Endothelial cell of umbilical vein (primary cell): Measurements from ENCODE around the gene RYR3. TPM values are rescaled to one million over a fixed set of nuclear protein-coding genes. Genes with fewer than 3 reads are reported as not detected.

Source experiments
- BruUV-seq: library from RNA; stranded (reverse); fragments of 400-500 nt; replicated peaks from 2 replicates; lab custom pipeline; 2021; lab: Mats Ljungman, UMichigan
- CTCF ChIA-PET: fragments of 300-600, 350-600 bp; sonication (Branson Sonifier 250); formaldehyde crosslinking; loops from one replicate; lab custom pipeline; 2021; ENCODE audit warnings: antibody characterized with exemption, inconsistent platforms; lab: Charles Lee
- POLR2A ChIA-PET: fragments of 300-600, 350-600 bp; sonication (Branson Sonifier 250); formaldehyde crosslinking; loops from one replicate; lab custom pipeline; 2021; ENCODE audit warnings: antibody characterized with exemption, inconsistent platforms; lab: Charles Lee
- DNase-seq: peaks from one replicate; pipeline ENCODE4 v3.0.0-alpha.2; 2011; ENCODE audit warnings: low read depth, low spot score
- FAIRE-seq: peaks from 2 replicates; lab custom pipeline; 2011; peaks lifted over from hg19 to GRCh38; lab: Jason Lieb, UNC
- H2AFZ ChIP-seq: 2 replicates; pipeline ENCODE4 v1.6.0; 2012; ENCODE audit warnings: low read depth, low read length, control low read depth, inconsistent platforms
- H3K27ac ChIP-seq: 2 replicates; pipeline ENCODE4 v1.5.1; 2011; ENCODE audit warnings: low read depth, mild to moderate bottlenecking, control low read depth, low read length, moderate library complexity; ENCODE audit not compliant: insufficient read depth
- H3K27me3 ChIP-seq, 2 experiments: 2 replicates each; pipeline versions ENCODE4 v1.6.0 to v1.6.1; 2011; ENCODE audit warnings: low read length in 2 of 2, mixed read lengths in 1 of 2; ENCODE audit not compliant: control insufficient read depth in 2 of 2, insufficient read depth in 2 of 2
- H3K36me3 ChIP-seq, 2 experiments: 2 replicates in 1 of 2; 3 replicates in 1 of 2; pipeline ENCODE4 v1.5.1; 2011; ENCODE audit warnings: low read length in 2 of 2, mild to moderate bottlenecking in 1 of 2, moderate library complexity in 1 of 2; ENCODE audit not compliant: control insufficient read depth in 2 of 2, insufficient read depth in 2 of 2; ENCODE audit errors: extremely low read depth in 1 of 2
- H3K4me1 ChIP-seq: 3 replicates; pipeline ENCODE4 v1.5.1; 2011; ENCODE audit warnings: mild to moderate bottlenecking, low read length; ENCODE audit not compliant: control insufficient read depth, insufficient read depth; ENCODE audit errors: extremely low read depth
- H3K4me2 ChIP-seq: 2 replicates; pipeline ENCODE4 v1.6.1; 2011; ENCODE audit warnings: low read length, control low read depth, mixed read lengths; ENCODE audit not compliant: insufficient read depth
- H3K4me3 ChIP-seq, 3 experiments: fragments of 200-600 bp in 1 of 3; sonication (generic), shearing (Covaris generic) in 1 of 3; replicated peaks in 1 of 3; 2 replicates each; pipeline ENCODE4 v1.5.1; 2011 to 2016; ENCODE audit warnings: control low read depth in 3 of 3, low read length in 3 of 3, mild to moderate bottlenecking in 2 of 3, inconsistent platforms in 1 of 3, low read depth in 1 of 3, moderate library complexity in 1 of 3; ENCODE audit not compliant: insufficient read depth in 1 of 3
- H3K79me2 ChIP-seq: 2 replicates; pipeline ENCODE4 v1.6.0; 2012; ENCODE audit warnings: low read length, inconsistent platforms; ENCODE audit not compliant: control insufficient read depth, insufficient read depth
- H3K9ac ChIP-seq: replicated peaks from 2 replicates; pipeline ENCODE3; 2011; ENCODE audit warnings: low read length, control low read depth; ENCODE audit not compliant: insufficient read depth; ENCODE audit errors: extremely low read depth
- H3K9me1 ChIP-seq: replicated peaks from 3 replicates; pipeline ENCODE4 v1.6.0; 2011; ENCODE audit warnings: mild to moderate bottlenecking, low read length; ENCODE audit not compliant: control insufficient read depth, insufficient read depth; ENCODE audit errors: extremely low read depth
- H3K9me3 ChIP-seq: replicated peaks from 2 replicates; pipeline ENCODE4 v1.5.1; 2012; ENCODE audit warnings: low read length, inconsistent platforms; ENCODE audit not compliant: control insufficient read depth, insufficient read depth
- H4K20me1 ChIP-seq: replicated peaks from 2 replicates; pipeline ENCODE3; 2011; ENCODE audit warnings: mild to moderate bottlenecking, low read length; ENCODE audit not compliant: control insufficient read depth, insufficient read depth; ENCODE audit errors: extremely low read depth
- CTCF ChIP-seq, 2 donors: IDR thresholded peaks; 1 replicate in 1 of 2; 2 replicates in 1 of 2; pipeline ENCODE4 v1.5.1; 2011; ENCODE audit warnings: low read length in 2 of 2, mild to moderate bottlenecking in 2 of 2, moderate library complexity in 2 of 2, control low read depth in 1 of 2, inconsistent platforms in 1 of 2, low read depth in 1 of 2; ENCODE audit not compliant: insufficient read depth in 1 of 2; ENCODE audit errors: extremely low read depth in 1 of 2
- EZH2 ChIP-seq: IDR thresholded peaks from 2 replicates; pipeline ENCODE4 v1.6.1; 2012; ENCODE audit warnings: borderline replicate concordance, low read depth, mild to moderate bottlenecking, moderate library complexity, low read length, inconsistent platforms; ENCODE audit not compliant: severe bottlenecking
- FOS ChIP-seq: IDR thresholded peaks from 2 replicates; pipeline ENCODE4 v1.6.1; 2011; ENCODE audit warnings: mild to moderate bottlenecking, low read length, moderate library complexity, borderline replicate concordance; ENCODE audit not compliant: insufficient read depth
- GATA2 ChIP-seq: IDR thresholded peaks from 2 replicates; pipeline ENCODE4 v1.7.0; 2011; ENCODE audit warnings: low read depth, mild to moderate bottlenecking, moderate library complexity, mixed read lengths, low read length; ENCODE audit not compliant: insufficient read length, insufficient read depth
- JUN ChIP-seq: IDR thresholded peaks from 2 replicates; pipeline ENCODE4 v1.6.1; 2011; ENCODE audit warnings: borderline replicate concordance, low read depth; ENCODE audit not compliant: insufficient read length, insufficient read depth
- MAX ChIP-seq: IDR thresholded peaks from 2 replicates; pipeline ENCODE4 v1.6.1; 2011; ENCODE audit not compliant: insufficient read depth, insufficient read length
- MYC ChIP-seq: IDR thresholded peaks from one replicate; pipeline ENCODE4 v1.6.1; 2011; ENCODE audit warnings: mild to moderate bottlenecking, low read depth, low read length
- POLR2A ChIP-seq: IDR thresholded peaks from 2 replicates; pipeline ENCODE4 v1.6.1; 2012; ENCODE audit warnings: low read depth, mild to moderate bottlenecking, control low read depth, low read length
- POLR2AphosphoS5 ChIP-seq: IDR thresholded peaks from 2 replicates; pipeline ENCODE4 v1.6.1; 2012; ENCODE audit warnings: low read depth, mild to moderate bottlenecking, control low read depth, low read length, moderate library complexity; ENCODE audit not compliant: insufficient read depth
- dilution Hi-C: fragments of 300-500 bp; cut with MboI; formaldehyde crosslinking; loops from one replicate; pipeline ENCODE4 v1.15.0; 2019; ENCODE audit warnings: low sequenced_read_pairs; ENCODE audit not compliant: extremely low pct_ligation_motif_present
- intact Hi-C: fragments of 100-400 bp; cut with micrococcal nuclease; formaldehyde crosslinking; loops from one replicate; pipeline ENCODE4 v1.10.0; 2022
- polyA plus RNA-seq, 4 experiments: library from polyadenylated mRNA; depleted of rRNA in 3 of 4; stranded (reverse) in 3 of 4; unstranded in 1 of 4; fragments of >200 nt; gene quantifications; 2 replicates each; pipeline versions ENCODE4 v1.2.1 to v1.2.3, GENCODE V29; 2011 to 2012; ENCODE audit warnings: missing spikeins in 1 of 4
- total RNA-seq: library from RNA; stranded (reverse); gene quantifications from 2 replicates; pipeline ENCODE4 v1.2.3, GENCODE V29; 2021

Gene RYR3
- total and polyA plus RNA-seq, 2 donors (not counting 3 experiments of a cell fraction or from before 2014, with no cell fraction given): not detected

- Histone ChIP-seq H2AFZ (no peak overlapping the region), H4K20me1 (no peaks in the 10 kb centered on the region), H3K9me3 (no peaks in the 10 kb centered on the region), H3K4me3 (no peak overlapping the region), H3K9ac (no peak overlapping the region), H3K4me1 (no peaks in the 10 kb centered on the region), H3K27me3 (no peaks in the 10 kb centered on the region), H3K4me2 (no peak overlapping the region), H3K36me3 (no peaks in the 10 kb centered on the region), H3K9me1 (no peaks in the 10 kb centered on the region), H3K27ac (no peak overlapping the region), H3K79me2 (no peaks in the 10 kb centered on the region)
- DNase-seq (no peak), FAIRE-seq (no peak)
- POLR2A ChIA-PET: no interaction called here
- no peak for TF ChIP-seq JUN
- TF ChIP-seq POLR2A: no peak
- TF ChIP-seq MAX: no peak
- no peak for TF ChIP-seq EZH2
- no peak for TF ChIP-seq GATA2
- TF ChIP-seq MYC: no peak
- TF ChIP-seq CTCF (IDR thresholded peaks at IDR 0.05; ENCODE audit: extremely low read depth in 1 of 2, insufficient read depth in 1 of 2, low read depth in 1 of 2, low read length in 2 of 2): no peak
- no peak for TF ChIP-seq FOS
- no peak for TF ChIP-seq POLR2AphosphoS5
- CTCF ChIA-PET: no interaction called here
- BruUV-seq: no TSS peak
- dilution Hi-C loops (no loop called here), intact Hi-C loops (no loop called here)
Observed at GRCh38 chr15:33600212-33600611, 289.4 kb downstream of the RYR3 start.
